Measurements from ENCODE around the gene DTHD1.

DNA sequence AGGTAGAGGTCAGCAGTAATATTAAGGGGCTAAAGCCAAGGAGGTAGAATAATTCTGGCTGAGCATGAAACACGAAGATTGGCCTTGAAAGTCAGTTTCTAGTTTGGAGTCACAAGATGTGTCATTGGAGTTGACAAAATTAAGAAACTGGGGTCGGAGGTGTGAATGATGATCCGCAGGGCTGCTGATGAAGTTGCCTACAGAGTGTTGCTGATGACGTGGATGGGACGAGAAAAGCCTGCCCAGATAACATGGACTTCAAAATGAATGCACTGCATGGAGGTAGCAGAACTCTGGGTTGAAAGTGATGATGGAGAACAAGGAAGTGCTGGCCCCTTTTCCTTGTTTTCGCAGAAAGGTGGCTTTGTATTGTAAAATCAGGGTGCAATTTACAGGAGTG is 60.5 kb downstream of the DTHD1 start:
- no peak for TF ChIP-seq POLR2A (IDR thresholded peaks at IDR 0.05)
- TF ChIP-seq, protein P1, sequence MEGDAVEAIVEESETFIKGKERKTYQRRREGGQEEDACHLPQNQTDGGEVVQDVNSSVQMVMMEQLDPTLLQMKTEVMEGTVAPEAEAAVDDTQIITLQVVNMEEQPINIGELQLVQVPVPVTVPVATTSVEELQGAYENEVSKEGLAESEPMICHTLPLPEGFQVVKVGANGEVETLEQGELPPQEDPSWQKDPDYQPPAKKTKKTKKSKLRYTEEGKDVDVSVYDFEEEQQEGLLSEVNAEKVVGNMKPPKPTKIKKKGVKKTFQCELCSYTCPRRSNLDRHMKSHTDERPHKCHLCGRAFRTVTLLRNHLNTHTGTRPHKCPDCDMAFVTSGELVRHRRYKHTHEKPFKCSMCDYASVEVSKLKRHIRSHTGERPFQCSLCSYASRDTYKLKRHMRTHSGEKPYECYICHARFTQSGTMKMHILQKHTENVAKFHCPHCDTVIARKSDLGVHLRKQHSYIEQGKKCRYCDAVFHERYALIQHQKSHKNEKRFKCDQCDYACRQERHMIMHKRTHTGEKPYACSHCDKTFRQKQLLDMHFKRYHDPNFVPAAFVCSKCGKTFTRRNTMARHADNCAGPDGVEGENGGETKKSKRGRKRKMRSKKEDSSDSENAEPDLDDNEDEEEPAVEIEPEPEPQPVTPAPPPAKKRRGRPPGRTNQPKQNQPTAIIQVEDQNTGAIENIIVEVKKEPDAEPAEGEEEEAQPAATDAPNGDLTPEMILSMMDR (IDR thresholded peaks at IDR 0.05) = no peak
- no peak for TF ChIP-seq POLR2AphosphoS5 (IDR thresholded peaks at IDR 0.05)
- no peak for TF ChIP-seq EP300 (IDR thresholded peaks at IDR 0.05)

All from stomach (tissue), 4 donors.